ENCODE data around the gene CIAO1. TPM values are rescaled to one million over a fixed set of nuclear protein-coding genes. Genes with fewer than 3 reads are reported as not detected.

Gene CIAO1
- total and polyA plus RNA-seq, 2 of the 8 experiments (the other 6 are each of a cell fraction or from before 2014, with no cell fraction given): 63.7 to 99.2 TPM

DNA sequence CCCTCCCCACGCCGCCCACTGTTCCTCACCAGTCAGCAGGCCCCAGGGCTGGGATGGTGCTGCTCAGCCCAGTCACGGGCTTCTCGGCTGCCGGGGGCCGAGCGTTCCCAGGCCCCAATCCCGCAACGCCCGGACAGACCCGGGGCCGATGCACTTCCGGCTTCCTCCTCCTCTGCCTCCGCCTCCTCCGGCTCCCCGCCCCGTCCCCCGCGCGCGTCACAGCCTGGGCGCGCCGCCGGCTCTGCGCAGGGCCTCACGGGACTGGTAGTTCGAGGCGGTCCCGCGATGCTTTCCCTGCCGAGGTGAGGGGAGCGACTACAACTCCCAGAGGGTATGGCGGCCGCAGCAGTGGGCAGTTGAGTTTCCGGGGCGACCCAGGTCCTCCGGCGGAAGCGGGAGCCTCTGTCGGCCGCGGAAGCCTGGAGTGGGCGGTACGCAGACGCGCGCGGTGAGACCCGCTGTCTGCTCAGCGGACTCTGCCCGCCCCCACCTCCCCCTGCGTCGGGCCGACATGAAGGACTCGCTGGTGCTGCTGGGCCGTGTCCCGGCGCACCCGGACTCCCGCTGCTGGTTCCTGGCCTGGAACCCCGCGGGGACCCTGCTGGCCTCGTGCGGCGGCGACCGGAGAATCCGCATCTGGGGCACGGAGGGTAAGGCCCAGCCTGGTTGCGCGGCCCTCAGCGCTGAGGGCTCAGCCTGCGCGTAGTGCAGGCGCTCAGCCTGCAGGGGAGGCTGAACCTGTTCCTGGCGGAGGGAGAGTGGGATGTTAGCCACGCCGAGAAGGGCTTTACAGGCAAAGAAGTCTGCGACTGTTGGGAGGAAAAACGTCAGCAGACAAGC is at the start of gene CIAO1, which contains the start of gene TMEM127 (continued):
- TF ChIP-seq SP2 (IDR thresholded peaks at IDR 0.05; ENCODE audit: low read length): no peak
- TF ChIP-seq RBBP5 (IDR thresholded peaks at IDR 0.05; ENCODE audit: borderline replicate concordance, low read depth, low read length): peak; percentile 92
- no peak for TF ChIP-seq CBX8 (IDR thresholded peaks at IDR 0.05; ENCODE audit: borderline replicate concordance, low read depth, low read length)
- TF ChIP-seq, protein P1, sequence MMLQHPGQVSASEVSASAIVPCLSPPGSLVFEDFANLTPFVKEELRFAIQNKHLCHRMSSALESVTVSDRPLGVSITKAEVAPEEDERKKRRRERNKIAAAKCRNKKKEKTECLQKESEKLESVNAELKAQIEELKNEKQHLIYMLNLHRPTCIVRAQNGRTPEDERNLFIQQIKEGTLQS (IDR thresholded peaks at IDR 0.05; ENCODE audit: insufficient read depth, low read depth, low read length): peak; percentile 84
- TF ChIP-seq POLR2AphosphoS5 (IDR thresholded peaks at IDR 0.05; ENCODE audit: low read depth, low read length): no peak; the same call in 1 of the 2 replicates
- no peak for TF ChIP-seq JUN (IDR thresholded peaks at IDR 0.05; ENCODE audit: low read depth, low read length)
- peak; percentile 62; the same call in 1 of the 2 replicates for TF ChIP-seq YY1 (IDR thresholded peaks at IDR 0.05; ENCODE audit: low read depth, low read length)
- no peak for TF ChIP-seq SP4 (IDR thresholded peaks at IDR 0.05; ENCODE audit: low read length)
- TF ChIP-seq BACH1 (IDR thresholded peaks at IDR 0.05; ENCODE audit: low read length): no peak
- no peak for TF ChIP-seq POU5F1 (IDR thresholded peaks at IDR 0.05; ENCODE audit: low read depth, low read length)
- peak in 1 of 2 experiments; percentile 73; a peak in 2 of 3 replicates for TF ChIP-seq POLR2A (IDR thresholded peaks at IDR 0.05; ENCODE audit: control extremely low read depth in 1 of 2, low read depth in 2 of 2, low read length in 2 of 2)
- no peak for TF ChIP-seq ZNF274 (IDR thresholded peaks at IDR 0.05; ENCODE audit: borderline replicate concordance, extremely low read depth, low read length)
- peak; percentile 64 for TF ChIP-seq TAF1 (IDR thresholded peaks at IDR 0.05; ENCODE audit: low read depth, low read length)
- TF ChIP-seq TAF7 (optimal IDR thresholded peaks at IDR 0.05; ENCODE audit: borderline replicate concordance, low read depth, low read length): no peak
- TF ChIP-seq MAFK (IDR thresholded peaks at IDR 0.05; ENCODE audit: low read depth, low read length): no peak
- TF ChIP-seq SIN3A (conservative IDR thresholded peaks at IDR 0.05 in 1 of 2, IDR thresholded peaks at IDR 0.05 in 1 of 2; ENCODE audit: low read depth in 1 of 2, low read length in 2 of 2): peak; percentile 7 to 77; a peak in 2 of 4 replicates
- TF ChIP-seq TEAD4 (IDR thresholded peaks at IDR 0.05; ENCODE audit: low read depth, low read length): no peak
- no peak for TF ChIP-seq SIRT6 (IDR thresholded peaks at IDR 0.05; ENCODE audit: low read length)
- TF ChIP-seq FOSL1 (IDR thresholded peaks at IDR 0.05; ENCODE audit: insufficient read depth, low read depth, low read length): no peak
- TF ChIP-seq CEBPB (IDR thresholded peaks at IDR 0.05; ENCODE audit: low read depth, low read length): no peak
- peak; percentile 33; the same call in 1 of the 2 replicates for TF ChIP-seq SP1 (IDR thresholded peaks at IDR 0.05; ENCODE audit: low read depth, low read length)
- TF ChIP-seq, protein P2, sequence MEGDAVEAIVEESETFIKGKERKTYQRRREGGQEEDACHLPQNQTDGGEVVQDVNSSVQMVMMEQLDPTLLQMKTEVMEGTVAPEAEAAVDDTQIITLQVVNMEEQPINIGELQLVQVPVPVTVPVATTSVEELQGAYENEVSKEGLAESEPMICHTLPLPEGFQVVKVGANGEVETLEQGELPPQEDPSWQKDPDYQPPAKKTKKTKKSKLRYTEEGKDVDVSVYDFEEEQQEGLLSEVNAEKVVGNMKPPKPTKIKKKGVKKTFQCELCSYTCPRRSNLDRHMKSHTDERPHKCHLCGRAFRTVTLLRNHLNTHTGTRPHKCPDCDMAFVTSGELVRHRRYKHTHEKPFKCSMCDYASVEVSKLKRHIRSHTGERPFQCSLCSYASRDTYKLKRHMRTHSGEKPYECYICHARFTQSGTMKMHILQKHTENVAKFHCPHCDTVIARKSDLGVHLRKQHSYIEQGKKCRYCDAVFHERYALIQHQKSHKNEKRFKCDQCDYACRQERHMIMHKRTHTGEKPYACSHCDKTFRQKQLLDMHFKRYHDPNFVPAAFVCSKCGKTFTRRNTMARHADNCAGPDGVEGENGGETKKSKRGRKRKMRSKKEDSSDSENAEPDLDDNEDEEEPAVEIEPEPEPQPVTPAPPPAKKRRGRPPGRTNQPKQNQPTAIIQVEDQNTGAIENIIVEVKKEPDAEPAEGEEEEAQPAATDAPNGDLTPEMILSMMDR (IDR thresholded peaks at IDR 0.05; ENCODE audit: control extremely low read depth in 1 of 3, insufficient read depth in 1 of 3, low read depth in 1 of 3, low read length in 3 of 3): peak in 2 of 3 experiments; percentile 24 to 29; a peak in 3 of 4 replicates

All from H1 (cell line).